Glutamatergic neuron (in vitro differentiated cells): ENCODE data around the gene PRDM8. TPM values are rescaled to one million over a fixed set of nuclear protein-coding genes. Genes with fewer than 3 reads are reported as not detected.

ENCODE experiments used
- DNase-seq: peaks from one replicate; pipeline ENCODE4 v3.0.0; 2022
- H3K27ac Mint-ChIP-seq: one replicate; pipeline ENCODE4 v1.8.0; 2020; ENCODE audit warnings: mild to moderate bottlenecking, mixed read lengths, inconsistent platforms; ENCODE audit not compliant: unreplicated experiment
- H3K27me3 Mint-ChIP-seq: one replicate; pipeline ENCODE4 v1.8.0; 2020; ENCODE audit warnings: mild to moderate bottlenecking, moderate library complexity, mixed read lengths, inconsistent platforms; ENCODE audit not compliant: unreplicated experiment
- H3K36me3 Mint-ChIP-seq: one replicate; pipeline ENCODE4 v1.8.0; 2020; ENCODE audit warnings: mild to moderate bottlenecking, mixed read lengths, inconsistent platforms; ENCODE audit not compliant: unreplicated experiment
- H3K4me1 Mint-ChIP-seq: one replicate; pipeline ENCODE4 v1.8.0; 2020; ENCODE audit warnings: mild to moderate bottlenecking, low read depth, mixed read lengths, inconsistent platforms; ENCODE audit not compliant: unreplicated experiment
- H3K4me3 Mint-ChIP-seq: one replicate; pipeline ENCODE4 v1.8.0; 2020; ENCODE audit warnings: mild to moderate bottlenecking, mixed read lengths, inconsistent platforms; ENCODE audit not compliant: unreplicated experiment
- H3K9me3 Mint-ChIP-seq: one replicate; pipeline ENCODE4 v1.8.0; 2020; ENCODE audit warnings: mild to moderate bottlenecking, moderate library complexity, mixed read lengths, inconsistent platforms; ENCODE audit not compliant: unreplicated experiment
- CTCF ChIP-seq: fragments of 200-600 bp; sonication (generic); IDR thresholded peaks from one replicate; pipeline ENCODE4 v1.5.0; 2021; ENCODE audit not compliant: partially characterized antibody, unreplicated experiment
- total RNA-seq: library from RNA; stranded (reverse); fragmentation: NEBNext Ultra II Directional; extraction: Animal tissue kit (Norgen Biotek cat#: 25700); gene quantifications from one replicate; pipeline ENCODE4 v1.2.1, GENCODE V29; 2021; ENCODE audit not compliant: unreplicated experiment

The PRDM8 gene
- total RNA-seq, 1 donor from 2014 or later: 16.6 TPM

GRCh38 chr4:80199947-80200346 lies 2.6 kb downstream of the PRDM8 start:
- H3K4me1 Mint-ChIP-seq: peaks cover 33% of the 10 kb centered on the region
- no peak for DNase-seq
- peaks cover 16% of the 10 kb centered on the region for H3K9me3 Mint-ChIP-seq
- TF ChIP-seq CTCF: no peak
- H3K4me3 Mint-ChIP-seq: peak overlapping the region; percentile 27
- H3K36me3 Mint-ChIP-seq: no peaks in the 10 kb centered on the region
- H3K27me3 Mint-ChIP-seq: peaks cover 15% of the 10 kb centered on the region
- no peak overlapping the region for H3K27ac Mint-ChIP-seq

DNA sequence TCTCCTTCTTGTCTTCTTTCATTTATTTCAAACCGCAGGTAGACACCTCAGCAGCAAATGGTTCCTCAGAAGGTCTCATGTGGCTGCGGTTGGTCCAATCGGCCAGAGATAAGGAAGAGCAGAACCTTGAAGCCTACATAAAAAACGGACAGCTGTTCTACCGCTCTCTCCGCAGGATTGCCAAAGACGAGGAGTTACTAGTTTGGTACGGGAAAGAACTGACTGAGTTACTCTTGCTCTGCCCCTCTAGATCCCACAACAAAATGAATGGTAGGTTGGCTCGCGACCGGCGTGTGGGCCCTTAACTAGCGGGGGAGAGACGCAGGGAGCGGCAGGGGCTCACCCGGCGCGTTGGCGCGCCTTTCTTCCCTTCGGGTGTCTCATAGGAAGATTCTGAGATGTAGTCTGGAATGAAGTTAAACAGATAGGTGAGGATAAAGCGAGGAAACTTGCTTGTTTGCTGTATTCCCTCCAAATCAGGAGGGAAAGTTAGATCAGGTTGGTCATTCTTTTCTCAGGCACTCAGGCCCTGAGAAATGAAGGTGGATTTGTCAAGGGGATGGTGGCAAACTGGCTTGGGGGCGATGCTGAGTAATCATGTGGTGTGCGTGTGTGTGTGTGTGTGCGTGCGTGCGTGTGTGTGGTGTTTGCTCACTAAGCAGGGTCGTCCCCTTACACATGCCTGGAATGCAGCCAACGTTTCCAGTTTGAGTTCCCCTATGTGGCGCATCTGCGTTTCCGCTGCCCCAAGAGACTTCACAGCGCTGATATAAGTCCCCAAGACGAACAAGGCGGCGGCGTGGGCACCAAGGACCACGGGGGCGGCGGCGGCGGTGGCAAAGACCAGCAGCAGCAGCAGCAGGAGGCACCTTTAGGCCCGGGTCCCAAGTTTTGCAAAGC lies 4.2 kb downstream of the PRDM8 start:
- no peaks in the 10 kb centered on the region for H3K36me3 Mint-ChIP-seq
- H3K4me1 Mint-ChIP-seq: peaks cover 20% of the 10 kb centered on the region
- H3K27ac Mint-ChIP-seq: peak overlapping the region; percentile 16
- TF ChIP-seq CTCF: no peak
- peaks cover 14% of the 10 kb centered on the region for H3K27me3 Mint-ChIP-seq
- peak overlapping the region; percentile 79 for H3K4me3 Mint-ChIP-seq
- DNase-seq: no peak
- H3K9me3 Mint-ChIP-seq: peaks cover 13% of the 10 kb centered on the region

DNA sequence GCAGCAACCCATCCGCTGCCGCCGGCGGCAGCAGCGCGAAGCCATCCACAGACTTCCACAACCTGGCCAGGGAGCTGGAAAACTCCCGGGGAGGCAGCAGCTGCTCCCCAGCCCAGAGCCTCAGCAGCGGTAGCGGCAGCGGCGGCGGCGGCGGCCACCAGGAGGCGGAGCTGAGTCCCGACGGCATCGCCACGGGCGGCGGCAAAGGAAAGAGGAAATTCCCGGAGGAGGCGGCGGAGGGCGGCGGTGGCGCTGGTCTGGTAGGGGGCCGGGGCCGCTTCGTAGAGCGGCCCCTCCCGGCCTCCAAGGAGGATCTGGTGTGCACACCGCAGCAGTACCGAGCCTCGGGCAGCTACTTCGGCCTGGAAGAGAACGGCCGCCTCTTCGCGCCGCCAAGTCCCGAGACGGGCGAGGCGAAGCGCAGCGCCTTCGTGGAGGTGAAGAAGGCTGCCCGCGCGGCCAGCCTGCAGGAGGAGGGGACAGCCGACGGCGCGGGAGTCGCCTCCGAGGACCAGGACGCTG lies 4.9 kb downstream of the PRDM8 start:
- Mint-ChIP-seq H3K27me3 (peaks cover 14% of the 10 kb centered on the region), H3K27ac (no peak overlapping the region), H3K9me3 (peaks cover 14% of the 10 kb centered on the region), H3K4me1 (peaks cover 17% of the 10 kb centered on the region), H3K4me3 (no peak overlapping the region), H3K36me3 (no peaks in the 10 kb centered on the region)
- TF ChIP-seq CTCF: peak; percentile 90
- peak; percentile 92 for DNase-seq

GRCh38 chr4:80202741-80203553 lies 5.6 kb downstream of the PRDM8 start:
- peaks cover 2% of the 10 kb centered on the region for H3K36me3 Mint-ChIP-seq
- peaks cover 16% of the 10 kb centered on the region for H3K27me3 Mint-ChIP-seq
- H3K27ac Mint-ChIP-seq: no peak overlapping the region
- peaks cover 11% of the 10 kb centered on the region for H3K9me3 Mint-ChIP-seq
- H3K4me1 Mint-ChIP-seq: peaks cover 16% of the 10 kb centered on the region
- TF ChIP-seq CTCF: no peak
- peak overlapping the region; percentile 80 for H3K4me3 Mint-ChIP-seq
- DNase-seq: no peak
